B cell (primary cell): ENCODE data around the gene MMRN1. TPM values are rescaled to one million over a fixed set of nuclear protein-coding genes. Genes with fewer than 3 reads are reported as not detected.

Experiments
- ATAC-seq: fragments of 200-7000 bp; cut with Tn5 transposase; one replicate; pipeline ENCODE4 v1.10.0; 2021; ENCODE audit warnings: low read depth, mild to moderate bottlenecking, moderate number of reproducible peaks, moderate library complexity
- CTCF ChIA-PET: fragments of 350-600 bp; sonication (Branson Sonifier 250); formaldehyde crosslinking; loops from one replicate; lab custom pipeline; 2021; ENCODE audit warnings: antibody characterized with exemption, inconsistent platforms; lab: Charles Lee
- POLR2A ChIA-PET: fragments of 350-600 bp; sonication (Branson Sonifier 250); formaldehyde crosslinking; loops from one replicate; lab custom pipeline; 2021; ENCODE audit warnings: antibody characterized with exemption; lab: Charles Lee
- DNase-seq: peaks from one replicate; pipeline ENCODE4 v3.0.0; 2013
- H2AFZ ChIP-seq: 2 replicates; pipeline ENCODE4 v1.6.1; 2012; ENCODE audit warnings: mild to moderate bottlenecking, low read depth, low read length; ENCODE audit not compliant: insufficient read depth, poor library complexity, severe bottlenecking
- H3K27ac ChIP-seq, 2 donors: 1 replicate in 1 of 2; 2 replicates in 1 of 2; pipeline ENCODE4 v1.5.1; 2012 to 2013; ENCODE audit warnings: low read length in 2 of 2, mild to moderate bottlenecking in 2 of 2, moderate library complexity in 1 of 2
- H3K27me3 ChIP-seq, 4 experiments: fragments of 200-600 bp in 1 of 4; sonication (generic) in 1 of 4; replicated peaks in 1 of 4; 1 replicate in 2 of 4; 2 replicates in 2 of 4; pipeline versions ENCODE4 v1.6.1 to v1.7.0; 2013 to 2016; ENCODE audit warnings: low read length in 3 of 4, mild to moderate bottlenecking in 2 of 4, mixed read lengths in 1 of 4, moderate library complexity in 1 of 4; ENCODE audit not compliant: insufficient read depth in 4 of 4, control insufficient read depth in 3 of 4; ENCODE audit errors: control extremely low read depth in 1 of 4
- H3K36me3 ChIP-seq, 2 experiments: replicated peaks in 1 of 2; 1 replicate in 1 of 2; 2 replicates in 1 of 2; pipeline versions ENCODE4 v1.6.1 to v1.7.1; 2013; ENCODE audit warnings: low read length in 1 of 2; ENCODE audit not compliant: insufficient read depth in 2 of 2, control insufficient read depth in 1 of 2; ENCODE audit errors: control extremely low read depth in 1 of 2, extremely low read depth in 1 of 2
- H3K4me1 ChIP-seq, 2 donors: fragments of 200-600 bp in 1 of 2; sonication (generic) in 1 of 2; 1 replicate in 1 of 2; 2 replicates in 1 of 2; pipeline versions ENCODE4 v1.5.1 to v1.6.1; 2013 to 2017; ENCODE audit warnings: low read length in 2 of 2; ENCODE audit not compliant: control insufficient read depth in 2 of 2, insufficient read depth in 2 of 2
- H3K4me2 ChIP-seq: replicated peaks from 2 replicates; pipeline ENCODE3; 2012; ENCODE audit warnings: mild to moderate bottlenecking, low read depth, low read length; ENCODE audit not compliant: poor library complexity, severe bottlenecking
- H3K4me3 ChIP-seq, 5 experiments: fragments of 200-600 bp in 1 of 5; sonication (generic) in 1 of 5; 1 replicate in 3 of 5; 2 replicates in 2 of 5; pipeline versions ENCODE4 v1.5.1 to v1.7.0; 2011 to 2016; ENCODE audit warnings: low read length in 4 of 5, mild to moderate bottlenecking in 4 of 5, low read depth in 2 of 5, control low read depth in 1 of 5, moderate library complexity in 1 of 5; ENCODE audit not compliant: insufficient read depth in 1 of 5; ENCODE audit errors: control extremely low read depth in 1 of 5, extremely low read depth in 1 of 5
- H3K79me2 ChIP-seq: fragments of 200-600 bp; sonication (generic); one replicate; pipeline ENCODE4 v1.6.0; 2016; ENCODE audit warnings: low read length; ENCODE audit not compliant: control insufficient read depth, insufficient read depth
- H3K9ac ChIP-seq: fragments of 200-600 bp; sonication (generic); 2 replicates; pipeline ENCODE4 v1.6.1; 2017; ENCODE audit warnings: mild to moderate bottlenecking, low read length, moderate library complexity
- H3K9me3 ChIP-seq, 3 donors: one replicate each; pipeline versions ENCODE4 v1.6.1 to v1.7.1; 2013; ENCODE audit warnings: low read length in 2 of 3; ENCODE audit not compliant: control insufficient read depth in 2 of 3, insufficient read depth in 1 of 3; ENCODE audit errors: control extremely low read depth in 1 of 3
- H4K20me1 ChIP-seq: 2 replicates; pipeline ENCODE4 v1.6.0; 2012; ENCODE audit warnings: mild to moderate bottlenecking, low read length; ENCODE audit not compliant: insufficient read depth, control insufficient read depth, poor library complexity, severe bottlenecking
- H3K27ac Mint-ChIP-seq: one replicate; pipeline ENCODE4 v1.8.0; 2021; ENCODE audit warnings: mixed read lengths
- H3K27me3 Mint-ChIP-seq: one replicate; pipeline ENCODE4 v1.8.0; 2021; ENCODE audit warnings: mixed read lengths
- H3K4me1 Mint-ChIP-seq: one replicate; pipeline ENCODE4 v1.8.0; 2021; ENCODE audit warnings: mixed read lengths
- H3K4me3 Mint-ChIP-seq: one replicate; pipeline ENCODE4 v1.8.0; 2021; ENCODE audit warnings: mixed read lengths
- H3K9me3 Mint-ChIP-seq: one replicate; pipeline ENCODE4 v1.8.0; 2022; ENCODE audit warnings: mixed read lengths; ENCODE audit not compliant: insufficient read depth
- CTCF ChIP-seq: fragments of 200-600 bp; IDR thresholded peaks from one replicate; pipeline ENCODE4 v1.8.0; 2022; ENCODE audit warnings: antibody characterized with exemption, mild to moderate bottlenecking
- EZH2 ChIP-seq: IDR thresholded peaks from 2 replicates; pipeline ENCODE4 v1.6.1; 2012; ENCODE audit warnings: borderline replicate concordance, low read depth, mild to moderate bottlenecking, moderate library complexity, low read length; ENCODE audit not compliant: insufficient read depth, poor library complexity, severe bottlenecking
- WGBS: methylation state at CpG from one replicate; pipeline ENCODE4 v1.1.5; 2013; ENCODE audit warnings: missing lambda C conversion rate; ENCODE audit not compliant: insufficient coverage; 5-methylcytosine and 5-hydroxymethylcytosine counted together
- intact Hi-C: fragments of 100-400 bp; cut with micrococcal nuclease; formaldehyde crosslinking; loops from one replicate; pipeline ENCODE4 v1.10.0; 2022
- polyA plus RNA-seq: library from polyadenylated mRNA; depleted of rRNA; stranded (reverse); fragments of >200 nt; gene quantifications from 2 replicates; pipeline ENCODE4 v1.2.3, GENCODE V29; 2012
- total RNA-seq, 2 donors: library from RNA; stranded (reverse); fragments of 120-200 nt in 1 of 2; gene quantifications; 1 replicate in 1 of 2; 2 replicates in 1 of 2; pipeline versions ENCODE4 v1.2.3 to v1.2.4, GENCODE V29; 2013 to 2022

MMRN1 gene
- total and polyA plus RNA-seq, 2 donors (not counting 1 experiment from before 2014, with no cell fraction given), result 0.33 to 0.49 TPM

DNA sequence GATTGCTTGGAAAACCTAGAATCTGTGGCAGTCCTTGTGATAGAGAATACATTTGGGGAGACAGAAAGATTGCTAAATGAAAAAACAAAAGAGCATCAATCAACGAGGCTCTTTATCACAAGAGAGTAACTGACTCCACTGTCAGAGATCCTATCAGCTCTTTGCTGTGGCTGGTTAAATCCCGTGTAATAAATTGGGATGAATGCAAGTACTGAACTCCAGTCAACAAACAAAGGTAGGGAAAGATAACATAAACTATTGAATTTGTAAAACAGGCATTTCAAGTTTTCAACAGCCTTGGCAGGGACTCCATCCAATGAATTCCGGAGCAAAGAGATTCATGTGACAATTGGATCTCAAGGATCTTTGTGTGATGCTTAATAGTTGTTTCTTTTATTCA, 21.3 kb downstream of the MMRN1 start:
- H3K4me1 ChIP-seq, result no peaks in the 10 kb centered on the region
- no peaks in the 10 kb centered on the region for H3K36me3 ChIP-seq
- no peaks in the 10 kb centered on the region for H3K27me3 ChIP-seq
- no peaks in the 10 kb centered on the region for H3K79me2 ChIP-seq
- H3K27ac Mint-ChIP-seq, result no peak overlapping the region
- CTCF ChIA-PET, result interaction anchor here (0.6 kb wide), 1 partner anchor 211 kb away, joined by 3 read pairs; the partner anchor contains the start of gene CCSER1
- no peak overlapping the region for H3K27ac ChIP-seq
- no peaks in the 10 kb centered on the region for H3K9me3 Mint-ChIP-seq
- H4K20me1 ChIP-seq, result no peaks in the 10 kb centered on the region
- no peaks in the 10 kb centered on the region for H3K9me3 ChIP-seq
- H3K4me3 ChIP-seq, result no peak overlapping the region
- H3K4me1 Mint-ChIP-seq, result no peaks in the 10 kb centered on the region
- H3K27me3 Mint-ChIP-seq, result peaks cover 4% of the 10 kb centered on the region
- H3K9ac ChIP-seq, result no peak overlapping the region
- DNase-seq (no peak), ATAC-seq (no peak)
- no peak overlapping the region for H3K4me3 Mint-ChIP-seq
- H2AFZ ChIP-seq, result no peak overlapping the region
- 100% methylated on average over 1 of the region's 3 CpGs for WGBS
- POLR2A ChIA-PET, result no interaction called here
- H3K4me2 ChIP-seq, result no peak overlapping the region
- TF ChIP-seq EZH2 (no peak), CTCF (no peak)
- intact Hi-C loops, result no loop called here

GRCh38 chr4:89922848-89923416, 28.3 kb downstream of the MMRN1 start:
- Histone ChIP-seq H3K9me3 (no peaks in the 10 kb centered on the region), H3K4me1 (no peaks in the 10 kb centered on the region), H4K20me1 (no peaks in the 10 kb centered on the region), H3K36me3 (no peaks in the 10 kb centered on the region), H3K79me2 (no peaks in the 10 kb centered on the region), H3K27ac (no peak overlapping the region), H2AFZ (no peak overlapping the region), H3K27me3 (no peaks in the 10 kb centered on the region), H3K4me2 (no peak overlapping the region), H3K9ac (no peak overlapping the region), H3K4me3 (no peak overlapping the region)
- H3K9me3 Mint-ChIP-seq, result peaks cover 3% of the 10 kb centered on the region
- no peak overlapping the region for H3K27ac Mint-ChIP-seq
- ATAC-seq (no peak), DNase-seq (no peak)
- H3K4me3 Mint-ChIP-seq, result no peak overlapping the region
- ChIA-PET POLR2A (no interaction called here), CTCF (interaction anchor here (2.0 kb wide), 1 partner anchor 17 kb away, joined by 5 read pairs; no protein-coding TSS in a partner anchor)
- no peaks in the 10 kb centered on the region for H3K4me1 Mint-ChIP-seq
- WGBS, result 92% methylated on average over 5 of the region's 5 CpGs
- intact Hi-C loops, result loop anchor here (10.0 kb wide), 1 partner anchor 362 kb away; no protein-coding TSS in a partner anchor
- peaks cover 24% of the 10 kb centered on the region for H3K27me3 Mint-ChIP-seq
- TF ChIP-seq CTCF (no peak), EZH2 (no peak)
